Measurements from ENCODE around the gene DENND4A.
A peak's percentile ranks its signal among the peaks of the same experiment; 100 is the strongest.

DENND4A gene

DNA sequence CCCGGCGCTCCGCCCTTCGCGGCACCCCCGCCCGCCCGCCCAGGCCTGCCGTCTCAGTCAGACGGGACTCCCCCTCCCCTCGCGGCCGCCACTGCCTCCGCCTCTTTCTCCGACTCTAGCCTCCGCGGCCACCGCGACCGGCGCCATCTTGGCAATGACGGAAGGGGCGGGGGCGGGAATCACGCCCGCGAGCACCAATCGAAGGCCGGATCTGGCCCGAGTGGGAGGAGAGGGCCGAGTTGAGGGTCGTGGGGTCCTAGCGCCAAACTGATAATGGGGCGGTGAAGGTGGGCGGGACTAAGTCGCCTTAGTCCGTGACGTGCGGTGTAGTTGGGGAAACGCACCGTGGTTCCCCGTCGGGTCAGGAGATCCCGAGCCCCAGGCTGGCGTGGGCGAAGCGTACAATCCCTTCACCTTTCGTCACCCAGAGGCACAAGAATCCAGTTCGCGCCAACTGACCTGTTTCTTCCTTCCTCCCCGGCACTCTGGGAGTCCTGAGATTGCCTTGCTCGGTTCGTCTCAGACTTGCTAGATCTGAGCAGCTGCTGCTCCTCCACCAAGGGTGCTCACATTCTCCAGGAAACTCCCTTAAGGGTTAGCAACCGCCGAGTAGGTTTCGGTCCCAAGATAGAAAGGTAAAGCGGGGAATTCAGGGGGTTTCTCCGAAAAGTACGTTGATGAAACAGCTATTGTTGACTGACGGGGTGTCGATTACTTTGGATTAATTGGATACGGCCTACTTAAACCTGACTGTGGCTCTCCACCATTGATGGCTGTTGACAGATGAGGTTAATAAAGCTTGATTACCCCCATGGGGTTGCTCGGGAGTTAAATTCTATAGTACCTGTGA lies at the start of gene DENND4A:
TSS of gene DENND4A (minus strand) at position 156 of the 850 bp plus-strand sequence. CDS start 35,843 bp downstream, outside the sequence.
- Histone ChIP-seq H3K36me3 (no peaks in the 10 kb centered on the region), H3K9me3 (no peaks in the 10 kb centered on the region), H3K27me3 (no peaks in the 10 kb centered on the region), H3K27ac (peak within 1 kb of the TSS; percentile 94), H3K4me1 (ENCODE audit: control insufficient read depth in 1 of 2, insufficient read depth in 1 of 2, low read depth in 1 of 2, low read length in 1 of 2) (peaks cover 40 to 42% of the 10 kb centered on the region in 2 experiments), H3K4me3 (ENCODE audit: low read depth in 1 of 2, low read length in 1 of 2) (peak within 1 kb of the TSS; percentile 86 to 99)
- TF ChIP-seq, protein P1, sequence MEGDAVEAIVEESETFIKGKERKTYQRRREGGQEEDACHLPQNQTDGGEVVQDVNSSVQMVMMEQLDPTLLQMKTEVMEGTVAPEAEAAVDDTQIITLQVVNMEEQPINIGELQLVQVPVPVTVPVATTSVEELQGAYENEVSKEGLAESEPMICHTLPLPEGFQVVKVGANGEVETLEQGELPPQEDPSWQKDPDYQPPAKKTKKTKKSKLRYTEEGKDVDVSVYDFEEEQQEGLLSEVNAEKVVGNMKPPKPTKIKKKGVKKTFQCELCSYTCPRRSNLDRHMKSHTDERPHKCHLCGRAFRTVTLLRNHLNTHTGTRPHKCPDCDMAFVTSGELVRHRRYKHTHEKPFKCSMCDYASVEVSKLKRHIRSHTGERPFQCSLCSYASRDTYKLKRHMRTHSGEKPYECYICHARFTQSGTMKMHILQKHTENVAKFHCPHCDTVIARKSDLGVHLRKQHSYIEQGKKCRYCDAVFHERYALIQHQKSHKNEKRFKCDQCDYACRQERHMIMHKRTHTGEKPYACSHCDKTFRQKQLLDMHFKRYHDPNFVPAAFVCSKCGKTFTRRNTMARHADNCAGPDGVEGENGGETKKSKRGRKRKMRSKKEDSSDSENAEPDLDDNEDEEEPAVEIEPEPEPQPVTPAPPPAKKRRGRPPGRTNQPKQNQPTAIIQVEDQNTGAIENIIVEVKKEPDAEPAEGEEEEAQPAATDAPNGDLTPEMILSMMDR (IDR thresholded peaks at IDR 0.05): no peak

DNA sequence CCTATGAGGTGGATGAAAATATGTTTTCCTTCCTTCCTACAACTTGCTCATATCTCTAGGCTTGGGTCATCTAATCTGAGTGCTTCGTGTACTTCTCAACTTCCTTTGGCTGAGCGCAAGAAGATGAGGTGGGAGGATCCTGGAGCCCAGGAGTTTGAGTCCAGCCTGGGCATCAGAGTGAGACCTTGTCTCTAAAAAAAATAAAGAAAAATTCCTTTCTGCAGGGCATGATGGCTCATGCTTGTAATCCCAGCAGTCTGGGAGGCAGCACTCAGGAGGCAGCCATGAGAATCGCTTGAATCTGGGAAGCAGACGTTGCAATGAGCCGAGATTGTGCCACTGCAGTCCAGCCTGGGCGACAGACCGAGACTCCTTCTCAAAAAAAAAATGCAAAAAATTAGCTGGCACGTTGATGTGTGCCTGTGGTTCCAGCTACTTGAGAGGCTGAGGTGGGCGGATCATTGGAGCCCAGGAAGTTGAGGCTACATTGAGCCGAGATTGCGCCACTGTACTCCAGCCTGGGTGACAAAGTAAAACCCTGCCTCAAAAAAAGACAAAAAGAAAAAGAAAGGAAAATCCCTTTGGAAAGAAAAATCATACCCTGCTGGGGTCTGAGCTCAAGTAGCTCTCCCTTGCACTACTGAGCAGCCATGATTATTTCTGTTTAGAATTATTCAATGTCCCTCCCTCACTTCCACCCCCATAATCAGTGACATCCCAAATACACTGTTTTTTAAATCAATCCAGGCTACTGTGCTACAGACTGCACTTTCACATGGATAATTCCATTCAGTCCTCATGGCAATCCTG lies 49.2 kb upstream of the DENND4A start:
- Histone ChIP-seq H3K27ac (peak overlapping the region; percentile 76), H3K27me3 (no peaks in the 10 kb centered on the region), H3K36me3 (no peaks in the 10 kb centered on the region), H3K4me1 (ENCODE audit: control insufficient read depth in 1 of 2, insufficient read depth in 1 of 2, low read depth in 1 of 2, low read length in 1 of 2) (peaks cover 43 to 46% of the 10 kb centered on the region in 2 experiments), H3K9me3 (no peaks in the 10 kb centered on the region), H3K4me3 (ENCODE audit: low read depth in 1 of 2, low read length in 1 of 2) (peak overlapping the region; percentile 53 to 55)
- TF ChIP-seq, protein P1 (IDR thresholded peaks at IDR 0.05): no peak

DNA sequence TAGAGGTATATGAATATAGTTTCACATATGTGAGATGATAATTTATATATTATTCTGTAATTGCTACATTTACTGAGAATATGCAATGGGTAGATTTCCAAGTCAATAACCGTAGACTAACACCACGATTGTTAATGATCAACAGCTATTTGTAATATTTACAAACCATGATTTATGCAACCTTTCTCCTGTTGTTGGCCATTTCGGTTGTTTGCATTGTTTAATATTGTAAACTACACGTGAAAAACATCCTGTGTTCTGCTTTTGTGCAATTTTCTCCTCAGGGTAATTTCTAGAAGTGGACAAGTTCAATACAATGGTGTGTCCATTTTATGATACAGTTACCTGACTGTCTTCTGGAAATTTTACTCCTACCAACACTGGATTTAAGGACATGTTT lies 47.9 kb upstream of the DENND4A start:
- TF ChIP-seq, protein P1 (IDR thresholded peaks at IDR 0.05): no peak
- Histone ChIP-seq H3K36me3 (no peaks in the 10 kb centered on the region), H3K27ac (peak overlapping the region; percentile 76), H3K27me3 (no peaks in the 10 kb centered on the region), H3K4me3 (ENCODE audit: low read depth in 1 of 2, low read length in 1 of 2) (no peak overlapping the region), H3K9me3 (no peaks in the 10 kb centered on the region), H3K4me1 (ENCODE audit: control insufficient read depth in 1 of 2, insufficient read depth in 1 of 2, low read depth in 1 of 2, low read length in 1 of 2) (peaks cover 57 to 60% of the 10 kb centered on the region in 2 experiments)

DNA sequence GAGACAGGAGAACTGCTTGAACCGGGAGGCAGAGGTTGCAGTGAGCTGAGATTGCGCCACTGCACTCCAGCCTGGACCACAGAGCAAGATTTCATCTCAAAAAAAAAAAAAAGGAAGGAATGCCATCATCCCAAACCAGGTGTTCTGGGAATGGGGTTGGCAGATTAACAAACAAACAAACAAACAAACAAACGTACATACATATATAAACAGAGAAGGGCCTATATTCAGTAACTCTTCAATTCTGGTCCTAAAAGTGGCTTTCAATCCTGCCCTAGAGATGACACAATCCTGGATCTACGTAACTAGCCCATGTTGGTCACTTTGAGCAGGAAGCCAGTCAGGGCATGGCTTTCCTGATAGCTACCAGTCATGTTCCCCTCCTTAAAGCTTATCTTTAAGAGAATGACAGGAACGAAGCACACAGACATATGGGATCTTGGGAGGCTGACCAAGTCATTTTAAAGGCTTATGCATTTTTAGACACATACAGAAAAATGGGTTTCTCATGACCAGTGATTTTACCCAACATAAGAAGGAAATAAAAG lies 47.3 kb upstream of the DENND4A start:
- H3K4me3 ChIP-seq (ENCODE audit: low read depth in 1 of 2, low read length in 1 of 2): no peak overlapping the region

More for the DNA sequence above, 47.3 kb upstream of the DENND4A start:
- H3K9me3 ChIP-seq: no peaks in the 10 kb centered on the region
- H3K4me1 ChIP-seq (ENCODE audit: control insufficient read depth in 1 of 2, insufficient read depth in 1 of 2, low read depth in 1 of 2, low read length in 1 of 2): peaks cover 62 to 65% of the 10 kb centered on the region in 2 experiments
- H3K27me3 ChIP-seq: no peaks in the 10 kb centered on the region
- peak overlapping the region; percentile 76 for H3K27ac ChIP-seq
- TF ChIP-seq, protein P1 (IDR thresholded peaks at IDR 0.05): no peak
- H3K36me3 ChIP-seq: no peaks in the 10 kb centered on the region
